GM23248 (cell line): Measurements from ENCODE around the gene DDC.

ENCODE experiments used
- EZH2 ChIP-seq: fragments of 200-600 bp; sonication (generic); IDR thresholded peaks from 2 replicates; pipeline ENCODE4 v1.6.1; 2018; ENCODE audit warnings: antibody characterized with exemption, mild to moderate bottlenecking; ENCODE audit not compliant: insufficient read depth, poor library complexity, severe bottlenecking
- EZH2phosphoT487 ChIP-seq: fragments of 200-600 bp; sonication (generic); IDR thresholded peaks from 2 replicates; pipeline ENCODE4 v1.6.1; 2018; ENCODE audit warnings: antibody characterized with exemption, moderate library complexity, mild to moderate bottlenecking, low read depth; ENCODE audit not compliant: insufficient read depth

GRCh38 chr7:50413561-50413960, 151.6 kb downstream of the DDC start:
- no peak for TF ChIP-seq EZH2phosphoT487
- no peak for TF ChIP-seq EZH2
